ENCODE measurements around the gene TEDC2.

The TEDC2 gene

DNA sequence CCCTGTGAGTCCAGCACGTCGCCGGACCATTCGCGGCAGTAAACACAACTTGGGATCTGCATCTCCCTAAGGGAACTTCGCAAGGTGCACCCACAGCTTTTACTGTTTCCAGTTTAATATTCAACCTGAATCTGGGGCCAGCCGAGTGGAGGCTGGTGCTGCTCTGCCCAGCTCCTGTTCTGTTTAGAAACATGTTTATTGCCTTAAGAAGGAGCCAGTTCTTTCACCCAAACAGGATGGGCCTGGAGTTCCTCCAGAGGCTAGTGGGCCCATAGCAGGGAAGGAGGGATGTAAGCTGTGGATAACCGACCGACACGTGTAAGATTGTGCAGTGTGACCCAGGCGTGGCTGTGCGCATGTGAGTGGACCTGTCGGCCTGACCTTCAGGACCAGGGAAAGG, 32.4 kb downstream of the TEDC2 start:
- no peak for DNase-seq

DNA sequence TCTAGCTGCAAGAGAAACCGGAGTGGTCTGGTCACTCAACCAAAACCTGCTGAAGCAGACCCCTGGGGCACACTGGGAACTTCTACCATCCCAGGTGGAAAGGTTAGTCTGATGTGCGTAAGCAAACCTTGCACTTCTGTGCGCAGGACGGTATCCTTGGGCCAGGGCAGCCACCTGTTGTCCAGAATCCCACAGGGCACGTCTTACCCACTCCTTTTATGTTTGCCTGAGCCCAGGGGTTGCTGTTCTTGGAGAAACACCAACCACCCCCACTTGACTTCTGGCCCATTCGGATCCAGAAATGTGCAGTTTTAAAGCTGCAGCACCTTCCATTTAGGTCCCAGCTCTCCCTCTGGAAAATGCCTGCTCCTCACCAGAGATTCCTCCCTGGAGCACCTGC, 33.7 kb downstream of the TEDC2 start:
- DNase-seq, result no peak

DNA sequence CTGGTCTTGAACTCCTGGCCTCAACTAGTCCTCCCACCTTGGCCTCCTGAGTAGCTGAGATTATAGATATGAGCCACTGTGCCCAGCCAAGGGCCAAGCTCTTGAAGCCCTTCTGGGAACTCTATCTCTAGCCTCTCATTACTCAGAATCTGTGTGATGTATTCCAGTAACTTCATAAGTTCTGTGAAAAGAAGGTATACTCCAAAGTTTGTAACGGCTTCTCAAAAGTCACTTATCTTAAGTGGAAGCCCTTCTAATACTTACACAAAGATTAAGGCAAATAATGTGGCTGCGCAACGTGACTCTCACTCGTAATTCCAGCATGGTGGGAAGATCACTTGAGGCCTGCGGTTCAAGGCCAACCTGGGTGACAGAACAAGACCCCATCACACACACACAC, 34.7 kb downstream of the TEDC2 start:
- DNase-seq, result no peak

DNA sequence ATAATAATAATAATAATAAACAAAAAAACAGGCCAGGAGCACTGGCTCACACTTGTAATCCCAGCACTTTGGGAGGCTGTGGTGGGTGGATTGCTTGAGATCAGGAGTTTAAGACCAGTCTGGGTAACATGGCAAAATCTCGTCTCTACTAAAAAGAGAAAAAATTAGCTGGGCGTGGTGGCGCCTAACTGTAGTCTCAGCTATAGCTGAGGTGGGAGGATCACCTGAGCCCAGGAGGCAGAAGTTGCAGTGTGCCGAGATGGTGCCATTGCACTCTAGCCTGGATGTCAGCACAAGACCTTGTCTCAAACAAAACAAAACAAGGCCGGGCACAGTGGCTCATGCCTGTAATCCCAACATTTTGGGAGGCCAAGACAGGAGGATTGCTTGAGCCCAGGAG, 35.1 kb downstream of the TEDC2 start:
- no peak for DNase-seq

DNA sequence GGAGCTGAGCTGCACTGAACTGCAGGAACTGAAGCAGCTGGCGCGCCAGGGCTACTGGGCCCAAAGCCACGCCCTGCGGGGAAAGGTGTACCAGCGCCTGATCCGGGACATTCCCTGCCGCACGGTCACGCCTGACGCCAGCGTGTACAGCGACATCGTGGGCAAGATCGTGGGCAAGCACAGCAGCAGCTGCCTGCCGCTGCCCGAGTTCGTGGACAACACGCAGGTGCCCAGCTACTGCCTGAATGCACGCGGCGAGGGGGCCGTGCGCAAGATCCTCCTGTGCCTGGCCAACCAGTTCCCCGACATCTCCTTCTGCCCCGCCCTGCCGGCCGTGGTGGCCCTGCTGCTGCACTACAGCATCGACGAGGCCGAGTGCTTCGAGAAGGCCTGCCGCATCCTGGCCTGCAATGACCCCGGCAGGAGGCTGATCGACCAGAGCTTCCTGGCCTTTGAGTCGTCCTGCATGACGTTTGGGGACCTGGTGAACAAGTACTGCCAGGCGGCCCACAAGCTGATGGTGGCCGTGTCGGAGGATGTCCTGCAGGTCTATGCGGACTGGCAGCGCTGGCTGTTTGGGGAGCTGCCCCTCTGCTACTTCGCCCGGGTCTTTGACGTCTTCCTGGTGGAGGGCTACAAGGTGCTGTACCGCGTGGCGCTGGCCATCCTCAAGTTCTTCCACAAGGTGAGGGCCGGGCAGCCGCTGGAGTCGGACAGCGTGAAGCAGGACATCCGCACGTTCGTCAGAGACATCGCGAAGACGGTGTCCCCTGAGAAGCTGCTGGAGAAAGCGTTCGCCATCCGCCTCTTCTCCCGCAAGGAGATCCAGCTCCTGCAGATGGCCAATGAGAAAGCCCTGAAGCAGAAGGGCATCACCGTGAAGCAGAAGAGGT, 36.6 kb downstream of the TEDC2 start:
- no peak for DNase-seq

DNA sequence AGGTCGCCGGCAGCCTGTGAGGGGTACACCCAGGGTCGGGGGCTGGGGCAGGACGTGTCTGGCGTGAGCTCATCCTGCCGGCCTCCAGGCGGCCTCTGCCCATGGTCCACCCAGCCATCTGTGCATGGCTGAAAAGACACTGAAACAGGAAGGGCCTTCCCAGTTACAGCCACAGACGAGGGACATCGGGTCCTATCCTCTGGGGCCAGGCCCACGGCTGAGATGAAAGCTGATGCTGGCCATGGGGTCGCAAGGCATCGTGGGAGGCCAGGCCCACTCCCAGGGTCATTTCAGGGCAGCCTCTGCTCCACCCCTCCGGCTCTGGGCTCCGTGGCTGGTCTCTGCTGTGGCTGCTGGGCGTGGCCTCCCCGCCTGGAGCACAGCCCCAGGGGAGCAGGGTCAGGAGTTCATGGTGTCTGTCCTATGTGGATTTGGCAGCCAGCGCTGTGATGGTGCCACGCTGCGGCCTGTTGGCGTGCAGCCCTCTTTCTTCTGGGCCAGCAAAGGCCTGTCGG, 37.3 kb downstream of the TEDC2 start:
- DNase-seq, result peak in 1 of 56 donors; percentile 33

DNA sequence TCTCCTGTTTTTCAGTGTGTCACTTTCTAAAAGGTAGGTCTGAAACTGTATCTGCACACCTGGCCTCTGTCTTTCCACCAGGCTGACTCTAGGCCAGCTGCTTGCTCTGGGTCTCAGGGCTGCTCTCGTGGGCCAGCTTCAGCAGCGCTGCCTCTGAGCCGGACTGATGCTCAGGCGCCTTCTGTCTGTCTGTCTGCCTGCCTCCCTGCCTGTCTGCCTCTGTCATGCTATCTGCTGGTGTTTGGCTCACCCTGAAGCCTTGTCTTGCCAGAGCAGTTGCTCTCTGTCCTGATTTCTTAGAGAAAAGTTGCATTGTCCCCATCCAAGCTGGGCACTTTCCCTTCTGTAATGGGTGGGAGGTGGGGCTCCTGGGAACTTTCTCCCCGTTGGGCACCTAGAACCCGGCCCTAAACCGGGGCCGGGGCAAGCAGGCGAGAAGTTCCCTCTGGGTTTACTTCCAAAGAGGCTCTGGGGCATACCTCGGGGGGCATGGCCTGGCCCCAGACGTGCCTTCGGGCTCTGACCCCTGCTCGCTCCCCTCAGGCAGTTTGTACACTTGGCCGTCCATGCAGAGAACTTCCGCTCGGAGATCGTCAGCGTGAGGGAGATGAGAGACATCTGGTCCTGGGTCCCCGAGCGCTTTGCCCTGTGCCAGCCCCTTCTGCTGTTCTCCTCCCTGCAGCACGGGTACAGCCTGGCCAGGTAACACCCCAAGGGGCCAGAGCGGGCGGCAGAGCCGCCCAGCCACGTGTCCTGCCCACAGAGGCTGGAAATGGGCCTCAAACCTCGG, 38.0 kb downstream of the TEDC2 start:
- DNase-seq, result no peak

DNA sequence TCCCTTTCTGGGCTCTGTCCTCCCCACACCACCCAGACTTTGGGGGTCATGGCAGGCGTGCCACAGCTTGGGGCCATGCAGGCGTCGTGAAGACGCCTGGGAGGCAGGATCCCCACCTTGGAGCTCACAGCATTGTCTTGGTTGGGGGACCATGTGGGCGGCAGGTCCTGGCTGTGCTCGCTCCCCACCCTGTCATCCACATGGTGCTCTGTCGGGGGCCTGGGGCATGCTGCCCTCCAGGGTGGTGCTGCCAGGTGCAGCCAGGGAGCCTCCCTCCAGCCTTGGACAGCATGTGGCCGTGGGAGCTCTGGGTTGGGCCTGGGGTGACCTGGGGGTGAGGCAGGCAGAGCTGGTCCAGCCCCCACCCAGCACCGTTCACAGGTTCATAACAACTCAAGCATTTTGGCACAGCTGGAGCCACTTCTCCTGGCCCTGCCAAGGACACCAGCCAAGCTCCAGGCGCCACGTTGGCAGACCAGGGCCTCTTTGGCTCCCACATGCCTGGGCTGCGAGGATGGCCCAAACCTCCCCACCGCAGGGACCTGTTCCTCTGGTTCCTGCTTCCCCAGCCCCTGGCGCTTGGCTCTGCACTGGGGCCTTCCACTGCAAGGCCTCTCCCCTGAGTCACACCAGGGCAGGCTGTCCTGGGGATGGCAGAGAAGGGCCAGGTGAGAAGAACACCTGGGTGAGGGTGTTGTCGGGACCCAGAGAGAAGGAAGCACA, 38.8 kb downstream of the TEDC2 start:
- DNase-seq, result no peak

DNA sequence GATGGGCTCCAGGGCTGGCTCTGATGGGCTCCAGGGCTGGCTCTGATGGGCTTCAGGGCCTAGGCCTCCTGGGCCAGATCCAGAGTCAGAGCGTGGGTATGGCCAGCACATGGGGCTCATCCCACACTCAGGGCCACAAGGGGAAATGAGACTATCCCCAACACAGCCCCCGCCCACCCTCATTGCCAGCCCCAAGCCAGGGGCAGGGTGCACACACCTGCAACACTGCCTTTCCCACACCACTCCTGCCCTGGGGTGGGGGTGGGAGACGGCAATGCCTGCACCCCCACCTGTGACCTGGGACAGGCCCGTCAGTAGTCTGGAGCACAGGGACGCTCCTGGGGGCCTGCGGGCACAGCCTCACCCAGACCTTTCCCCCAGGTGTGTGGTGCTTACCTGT, 39.5 kb downstream of the TEDC2 start:
- no peak for DNase-seq

DNA sequence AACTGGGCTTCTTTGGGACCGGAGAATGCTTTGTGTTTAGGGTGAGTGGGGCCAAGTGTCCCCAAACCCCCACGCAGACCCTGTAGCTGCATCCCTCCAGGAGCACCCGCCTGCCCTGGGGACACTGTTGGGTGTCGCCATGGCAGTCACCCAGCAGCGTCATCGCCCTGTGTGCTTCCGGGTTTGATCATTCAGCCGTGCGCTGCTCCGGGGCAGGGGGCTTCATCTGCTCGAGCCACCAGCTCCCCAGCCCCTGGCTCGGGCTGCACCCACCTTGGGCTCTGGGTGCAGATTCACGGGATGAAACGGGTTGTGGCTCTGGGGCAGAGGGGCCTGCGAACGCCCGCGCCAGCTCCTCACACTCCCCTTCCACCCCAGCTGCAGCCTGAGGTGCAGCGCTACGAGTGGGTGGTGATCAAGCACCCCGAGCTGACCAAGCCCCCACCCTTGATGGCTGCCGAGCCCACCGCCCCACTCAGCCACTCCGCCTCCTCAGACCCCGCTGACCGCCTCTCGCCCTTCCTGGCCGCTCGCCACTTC, 40.1 kb downstream of the TEDC2 start:
- no peak for DNase-seq

DNA sequence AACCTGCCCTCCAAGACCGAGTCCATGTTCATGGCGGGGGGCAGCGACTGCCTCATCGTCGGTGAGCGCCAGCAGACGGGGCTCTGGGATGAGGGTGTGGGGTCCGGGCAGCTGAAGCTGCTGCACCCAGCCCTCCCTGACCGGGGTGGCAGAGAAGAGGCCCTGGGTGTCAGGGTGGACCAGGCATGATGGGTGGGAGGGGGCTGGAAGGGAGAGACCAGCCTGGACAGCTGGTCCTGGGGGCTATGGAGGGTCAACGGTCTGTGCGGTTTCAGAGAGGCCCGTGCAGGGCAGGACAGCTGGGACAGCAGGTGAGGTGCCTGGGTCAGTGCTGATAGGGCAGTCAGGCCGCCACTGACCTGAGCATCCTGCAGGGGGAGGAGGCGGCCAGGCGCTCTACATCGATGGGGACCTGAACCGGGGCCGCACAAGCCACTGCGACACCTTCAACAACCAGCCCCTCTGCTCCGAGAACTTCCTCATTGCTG, 40.6 kb downstream of the TEDC2 start:
- no peak for DNase-seq

DNA sequence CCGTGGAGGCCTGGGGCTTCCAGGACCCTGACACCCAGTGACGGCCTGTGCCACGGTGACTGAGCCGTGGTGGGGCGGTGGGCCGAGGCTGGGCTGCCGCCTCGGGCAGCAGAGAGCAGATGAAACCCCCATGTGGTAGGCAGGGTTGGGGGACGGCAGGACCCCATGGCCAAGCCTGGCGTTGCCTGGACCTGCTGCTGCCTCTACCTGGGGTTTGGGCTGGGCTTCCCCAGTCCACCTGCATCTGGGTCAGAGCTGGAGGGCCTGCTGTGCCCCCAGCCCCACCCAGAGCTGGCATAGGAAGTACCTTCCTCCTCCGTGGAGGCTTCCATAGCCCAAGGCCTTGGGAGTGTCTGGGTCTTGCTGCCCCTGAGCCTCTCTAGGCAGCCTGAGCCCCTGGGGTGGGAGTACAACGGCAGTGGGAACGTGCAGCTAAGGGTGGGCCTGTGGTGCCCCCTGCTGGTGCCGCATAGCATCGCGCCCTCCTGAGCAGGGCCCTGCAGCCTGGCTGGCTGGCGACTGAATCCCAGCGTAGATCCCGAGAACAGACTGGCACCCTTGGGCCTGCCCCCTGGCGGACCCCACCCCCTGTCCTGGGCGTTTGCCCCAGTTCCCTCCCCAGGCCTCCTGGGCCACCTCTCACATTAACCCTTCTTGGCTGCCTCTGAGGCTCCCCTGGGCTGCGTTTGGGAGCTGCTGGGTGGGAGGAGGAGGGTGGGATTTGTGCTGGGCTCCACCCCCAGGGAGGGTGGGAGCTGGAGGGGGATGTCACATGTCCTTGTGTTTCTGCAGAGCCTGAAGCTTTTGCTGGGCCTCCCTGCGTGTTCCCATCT, 41.2 kb downstream of the TEDC2 start:
- DNase-seq, result peak in 55 of 56 donors; percentile 64 to 97 (median 88)

DNA sequence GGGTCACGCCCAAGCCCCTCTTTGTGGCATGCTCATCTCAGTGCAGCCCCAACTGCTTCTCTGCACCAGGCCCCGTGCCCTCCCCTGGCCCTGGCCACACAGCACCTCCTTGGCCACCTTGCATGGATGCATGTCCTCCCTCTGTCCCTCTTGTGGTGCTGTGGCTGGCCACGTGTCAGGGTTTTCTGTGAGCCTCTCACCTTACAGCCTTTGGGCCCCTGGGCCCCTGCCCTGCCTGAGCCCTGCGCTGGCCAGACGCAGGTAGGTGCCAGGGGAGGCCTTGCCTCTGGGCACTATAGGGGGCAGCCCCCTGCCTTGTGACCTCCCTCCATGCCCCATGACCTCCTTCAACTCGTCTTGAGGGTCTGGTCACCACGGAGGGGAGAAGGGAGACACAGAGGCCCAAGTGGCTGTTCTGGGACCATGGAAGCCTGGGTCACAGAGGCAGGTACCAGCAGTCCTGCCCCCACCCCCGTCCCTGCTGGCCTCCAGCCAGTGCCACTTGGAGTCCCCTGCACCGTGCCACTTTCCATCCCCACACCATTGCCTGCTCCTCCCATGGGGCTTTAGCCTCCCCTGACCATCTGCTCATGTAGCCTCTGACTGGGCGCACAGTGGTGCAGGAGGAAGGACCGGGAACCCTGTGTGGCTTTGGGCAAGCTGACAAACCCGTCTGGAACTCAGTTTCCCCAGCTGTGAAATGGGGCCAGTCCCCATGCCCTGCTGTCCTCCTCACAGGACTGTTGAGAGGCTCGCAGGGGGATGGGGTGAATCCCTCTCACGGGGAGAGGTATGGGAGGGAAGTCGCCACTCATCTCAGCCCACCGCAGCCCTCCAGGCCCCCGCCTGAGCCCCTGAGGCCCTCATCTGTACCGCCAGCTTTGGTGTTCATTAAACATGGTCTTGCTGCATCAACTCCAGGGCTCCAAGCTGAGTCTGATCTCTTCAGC, 42.3 kb downstream of the TEDC2 start:
- DNase-seq, result no peak

DNA sequence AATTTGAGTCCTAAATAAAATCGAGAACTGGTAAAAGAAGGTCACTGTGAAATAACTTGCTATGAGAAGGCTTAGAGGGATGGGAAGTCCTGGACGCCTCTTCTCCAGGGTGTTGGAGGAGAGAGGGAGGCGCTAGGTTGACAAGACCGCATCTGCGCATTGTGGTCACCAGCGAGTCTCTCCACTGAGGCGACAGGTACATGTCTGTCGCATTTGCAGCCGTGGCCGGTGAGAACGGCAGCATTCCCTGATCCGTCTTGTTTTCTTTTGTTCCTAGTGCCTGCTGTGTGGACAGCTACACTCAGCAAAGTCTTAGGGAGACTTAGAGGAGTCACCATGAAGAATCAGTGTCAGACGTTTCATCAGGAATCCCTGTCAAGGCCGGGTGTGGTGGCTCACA, 45.8 kb downstream of the TEDC2 start:
- no peak for DNase-seq

DNA sequence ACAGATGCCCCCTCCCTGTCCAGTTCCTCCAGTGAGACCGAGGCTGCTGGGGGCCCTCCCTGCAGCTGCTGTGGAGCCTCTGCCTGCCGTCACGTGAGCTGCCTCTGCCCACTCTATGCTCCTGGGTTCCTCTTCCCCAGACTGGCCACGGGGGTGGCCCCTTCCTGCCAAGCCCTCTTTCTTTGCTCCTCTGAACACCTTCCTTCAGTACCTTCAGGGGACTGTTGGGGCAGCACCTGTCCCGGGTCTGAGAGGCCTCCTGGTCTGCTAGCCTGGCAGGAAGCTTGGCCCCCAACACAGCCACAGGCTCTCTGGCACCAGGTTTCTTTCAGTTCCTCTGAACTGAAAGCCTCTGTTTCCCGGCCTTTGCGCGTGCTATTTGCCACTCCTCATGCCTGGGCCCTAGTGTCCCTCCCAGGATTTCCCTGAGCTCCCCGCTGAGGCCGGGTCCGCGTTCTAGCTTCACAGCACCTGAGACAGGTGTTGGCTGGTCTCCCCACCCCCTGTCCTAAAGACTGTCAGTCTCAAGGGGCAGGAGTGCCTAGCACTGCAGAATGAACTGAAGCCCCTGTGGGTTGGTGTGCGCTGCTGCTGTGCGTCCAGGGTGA, 47.2 kb downstream of the TEDC2 start:
- peak in 3 of 56 donors; percentile 15 to 51 (median 20) for DNase-seq

DNA sequence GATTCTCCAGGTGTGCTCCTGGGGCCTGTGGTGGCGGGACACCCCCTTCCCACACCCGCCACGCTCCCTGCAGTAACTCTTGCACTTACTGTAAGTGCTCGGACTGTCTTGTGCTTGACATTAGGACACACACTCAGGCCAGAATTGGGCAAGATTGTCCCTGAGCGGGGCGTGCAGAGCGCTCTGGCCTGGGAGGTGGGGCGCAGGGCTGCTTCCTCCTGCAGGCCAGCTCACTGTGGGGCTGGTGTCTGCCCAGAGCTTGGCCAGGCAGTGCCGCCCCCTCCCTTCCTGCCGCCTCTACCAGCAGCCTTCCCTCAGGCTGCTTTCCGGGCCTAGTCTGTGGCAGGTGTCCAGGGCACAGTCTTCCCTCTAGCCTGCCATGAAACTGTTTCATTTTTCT, 47.8 kb downstream of the TEDC2 start:
- peak in 2 of 56 donors; percentile 33 to 51 for DNase-seq

DNA sequence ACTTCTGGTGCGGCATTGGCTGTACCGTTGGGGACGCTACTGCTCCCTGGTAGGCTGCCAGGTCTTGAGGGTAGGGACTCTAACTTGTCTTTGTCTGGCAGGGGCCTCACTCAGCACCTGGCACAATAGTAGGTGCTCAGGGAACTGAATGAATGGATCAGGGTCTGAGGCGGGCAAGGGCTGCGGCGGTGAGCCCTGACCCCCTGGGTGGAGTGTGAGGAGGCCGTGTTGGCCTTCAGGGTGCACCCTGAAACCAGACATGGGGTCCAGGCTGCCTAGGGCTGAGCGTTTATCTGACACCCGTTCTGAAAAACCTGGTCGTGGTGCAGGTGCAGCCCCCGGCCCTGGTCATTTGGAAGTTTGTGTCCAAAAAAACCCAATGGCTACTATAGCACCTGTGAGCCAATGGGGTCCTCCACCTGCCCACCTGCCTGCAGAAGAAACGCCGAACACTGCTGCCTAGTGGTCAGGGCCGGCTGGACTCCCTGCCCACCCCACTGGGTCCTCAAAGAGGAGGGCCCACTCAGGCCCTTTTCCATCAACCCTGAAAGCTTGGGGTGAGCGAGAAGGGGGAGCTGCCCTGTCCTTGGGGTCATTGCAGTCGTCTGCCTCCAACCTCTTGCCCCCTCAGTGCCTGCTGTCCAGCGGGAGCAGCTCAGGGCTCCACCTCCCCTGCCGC, 49.0 kb downstream of the TEDC2 start:
- DNase-seq, result no peak
